Uterus (tissue), 2 donors: ENCODE data around the gene SNX10.

Experiments
- CTCF ChIP-seq, 4 experiments: fragments of 200-600 bp in 2 of 4; fragments of 450-650 bp in 2 of 4; sonication (generic) in 2 of 4; IDR thresholded peaks; one replicate each; pipeline ENCODE4 v1.5.1; 2016 to 2019; ENCODE audit warnings: antibody characterized with exemption in 4 of 4, mild to moderate bottlenecking in 2 of 4, moderate library complexity in 1 of 4
- POLR2A ChIP-seq, 2 donors: fragments of 450-650 bp; IDR thresholded peaks; one replicate each; pipeline ENCODE4 v1.6.1; 2016; ENCODE audit warnings: antibody characterized with exemption in 2 of 2, mild to moderate bottlenecking in 1 of 2, moderate library complexity in 1 of 2

GRCh38 chr7:26413007-26413691 lies 121.5 kb downstream of the SNX10 start:
- no peak for TF ChIP-seq CTCF (IDR thresholded peaks at IDR 0.05)
- no peak for TF ChIP-seq POLR2A (IDR thresholded peaks at IDR 0.05)
